K562 (cell line): Measurements from ENCODE around the gene KNCN. TPM values are rescaled to one million over a fixed set of nuclear protein-coding genes. Genes with fewer than 3 reads are reported as not detected.

ENCODE experiments used
- CBX2 ChIP-seq: fragments of 200-600 bp; sonication (generic); IDR thresholded peaks from one replicate; pipeline ENCODE4 v1.6.1; 2012; ENCODE audit warnings: mild to moderate bottlenecking, low read length, inconsistent platforms; ENCODE audit not compliant: insufficient read depth, poor library complexity, severe bottlenecking
- FOXA3 ChIP-seq, 2 experiments: fragments of 450-650 bp in 1 of 2; sonication (generic) in 1 of 2; formaldehyde crosslinking; IDR thresholded peaks in 1 of 2; conservative IDR thresholded peaks in 1 of 2; 2 replicates each; pipeline versions ENCODE4 v1.4.0 to v1.8.0; 2020 to 2022; ENCODE audit warnings: mild to moderate bottlenecking in 2 of 2, missing genetic modification reagents in 1 of 2
- HDAC3 ChIP-seq: fragments of 450-650 bp; IDR thresholded peaks from 2 replicates; pipeline ENCODE4 v1.6.1; 2018; ENCODE audit warnings: borderline replicate concordance, mild to moderate bottlenecking, moderate library complexity; ENCODE audit not compliant: partially characterized antibody
- HEY1 ChIP-seq: fragments of 250-450 bp; sonication (Bioruptor Pico); IDR thresholded peaks from 2 replicates; pipeline ENCODE4 v1.5.0; 2020; ENCODE audit warnings: mild to moderate bottlenecking, moderate library complexity, borderline replicate concordance
- MECOM ChIP-seq: fragments of 250-450 bp; sonication (Bioruptor Pico); IDR thresholded peaks from 2 replicates; pipeline ENCODE4 v1.8.0; 2022; ENCODE audit warnings: inconsistent platforms
- POLR2AphosphoS5 ChIP-seq: IDR thresholded peaks from 2 replicates; pipeline ENCODE4 v1.6.1; 2011; ENCODE audit warnings: mild to moderate bottlenecking, low read depth, low read length, moderate library complexity; ENCODE audit not compliant: control insufficient read depth, insufficient read depth
- RFX5 ChIP-seq: IDR thresholded peaks from 2 replicates; pipeline ENCODE4 v1.6.1; 2011; ENCODE audit warnings: low read depth, mild to moderate bottlenecking, improper control_type of control experiment, low read length
- SIRT6 ChIP-seq: IDR thresholded peaks from one replicate; pipeline ENCODE4 v1.6.1; 2012; ENCODE audit warnings: low read depth, mild to moderate bottlenecking, control low read depth, inconsistent platforms, low read length, moderate library complexity
- SMARCB1 ChIP-seq: IDR thresholded peaks from 2 replicates; pipeline ENCODE4 v1.6.1; 2011; ENCODE audit warnings: improper control_type of control experiment, low read depth; ENCODE audit not compliant: insufficient read length
- SP1 ChIP-seq: sonication (generic); formaldehyde crosslinking; IDR thresholded peaks from 2 replicates; pipeline ENCODE4 v1.8.1; 2022; ENCODE audit warnings: mild to moderate bottlenecking, missing genetic modification reagents
- TOE1 ChIP-seq, 2 experiments: fragments of 450-650 bp in 1 of 2; sonication (generic) in 1 of 2; formaldehyde crosslinking in 1 of 2; IDR thresholded peaks; 2 replicates each; pipeline versions ENCODE4 v1.7.1 to v1.8.0; 2016 to 2022; ENCODE audit warnings: borderline replicate concordance in 2 of 2, mild to moderate bottlenecking in 2 of 2, antibody characterized with exemption in 1 of 2, inconsistent platforms in 1 of 2, low read depth in 1 of 2, missing genetic modification reagents in 1 of 2, moderate library complexity in 1 of 2
- TSC22D4 ChIP-seq: fragments of 450-650 bp; IDR thresholded peaks from 2 replicates; pipeline ENCODE4 v1.6.1; 2016; ENCODE audit warnings: missing genetic modification characterization, missing biosample characterization, control low read depth
- U2AF2 ChIP-seq: fragments of 200-400 bp; formaldehyde crosslinking; optimal IDR thresholded peaks from 2 replicates; pipeline ENCODE3; 2017; ENCODE audit warnings: low read depth, mild to moderate bottlenecking, low read length
- WHSC1 ChIP-seq: IDR thresholded peaks from one replicate; pipeline ENCODE4 v1.6.1; 2012; ENCODE audit warnings: low read length, control low read depth, inconsistent platforms
- ZEB2 ChIP-seq: fragments of 450-650 bp; IDR thresholded peaks from 2 replicates; pipeline ENCODE4 v1.6.1; 2016
- ZNF212 ChIP-seq: fragments of 450-650 bp; formaldehyde crosslinking; IDR thresholded peaks from 2 replicates; pipeline ENCODE4 v1.4.0; 2020; ENCODE audit warnings: mild to moderate bottlenecking
- ZNF24 ChIP-seq: fragments of 450-650 bp; IDR thresholded peaks from 2 replicates; pipeline ENCODE4 v1.6.1; 2016
- ZNF3 ChIP-seq: fragments of 250-450 bp; sonication (Bioruptor Pico); IDR thresholded peaks from 2 replicates; pipeline ENCODE4 v1.5.0; 2021; ENCODE audit warnings: mild to moderate bottlenecking, moderate library complexity
- ZNF830 ChIP-seq: fragments of 250-450 bp; sonication (Bioruptor Pico); IDR thresholded peaks from 2 replicates; pipeline ENCODE4 v1.5.0; 2021; ENCODE audit warnings: mild to moderate bottlenecking
- polyA plus RNA-seq, 8 experiments: library from polyadenylated mRNA; depleted of rRNA in 4 of 8; stranded (reverse) in 5 of 8; unstranded in 3 of 8; fragments of >200 nt; fragmentation: Nextera tagmentation in 2 of 8; fragmentation: Illumina TruSeq in 1 of 8; extraction: Ambion mirVana in 2 of 8; extraction: Trizol in 1 of 8; gene quantifications; 2 replicates each; pipeline versions ENCODE4 v1.2.1 to v1.2.3, GENCODE V29; 2011 to 2014; ENCODE audit warnings: inconsistent platforms in 1 of 8, missing spikeins in 1 of 8
- total RNA-seq, 7 experiments: library from RNA; depleted of rRNA in 6 of 7; stranded (reverse); fragments of >200 nt in 6 of 7; fragmentation: Illumina TruSeq in 2 of 7; extraction: Trizol in 2 of 7; gene quantifications; 2 replicates each; pipeline versions ENCODE4 v1.2.1 to v1.2.3, GENCODE V29; 2011 to 2021; ENCODE audit warnings: low replicate concordance in 1 of 7
- TF ChIP-seq, protein P1 (sequence below): fragments of 250-450 bp; sonication (Bioruptor Pico); IDR thresholded peaks from 2 replicates; pipeline ENCODE4 v1.6.1; 2021; ENCODE audit warnings: mild to moderate bottlenecking
- TF ChIP-seq, protein P2 (sequence below), 2 experiments: IDR thresholded peaks; 2 replicates each; pipeline ENCODE4 v1.6.1; 2012; ENCODE audit warnings: improper control_type of control experiment in 2 of 2, low read depth in 2 of 2, low read length in 2 of 2, borderline replicate concordance in 1 of 2
- TF ChIP-seq, protein P3 (sequence below): fragments of 250-450 bp; sonication (Bioruptor Pico); IDR thresholded peaks from 2 replicates; pipeline ENCODE4 v1.8.0; 2021; ENCODE audit warnings: mild to moderate bottlenecking, moderate library complexity

Gene KNCN
- total and polyA plus RNA-seq, 9 of the 15 experiments (the other 6 are each of a cell fraction or from before 2014, with no cell fraction given) = not detected

DNA sequence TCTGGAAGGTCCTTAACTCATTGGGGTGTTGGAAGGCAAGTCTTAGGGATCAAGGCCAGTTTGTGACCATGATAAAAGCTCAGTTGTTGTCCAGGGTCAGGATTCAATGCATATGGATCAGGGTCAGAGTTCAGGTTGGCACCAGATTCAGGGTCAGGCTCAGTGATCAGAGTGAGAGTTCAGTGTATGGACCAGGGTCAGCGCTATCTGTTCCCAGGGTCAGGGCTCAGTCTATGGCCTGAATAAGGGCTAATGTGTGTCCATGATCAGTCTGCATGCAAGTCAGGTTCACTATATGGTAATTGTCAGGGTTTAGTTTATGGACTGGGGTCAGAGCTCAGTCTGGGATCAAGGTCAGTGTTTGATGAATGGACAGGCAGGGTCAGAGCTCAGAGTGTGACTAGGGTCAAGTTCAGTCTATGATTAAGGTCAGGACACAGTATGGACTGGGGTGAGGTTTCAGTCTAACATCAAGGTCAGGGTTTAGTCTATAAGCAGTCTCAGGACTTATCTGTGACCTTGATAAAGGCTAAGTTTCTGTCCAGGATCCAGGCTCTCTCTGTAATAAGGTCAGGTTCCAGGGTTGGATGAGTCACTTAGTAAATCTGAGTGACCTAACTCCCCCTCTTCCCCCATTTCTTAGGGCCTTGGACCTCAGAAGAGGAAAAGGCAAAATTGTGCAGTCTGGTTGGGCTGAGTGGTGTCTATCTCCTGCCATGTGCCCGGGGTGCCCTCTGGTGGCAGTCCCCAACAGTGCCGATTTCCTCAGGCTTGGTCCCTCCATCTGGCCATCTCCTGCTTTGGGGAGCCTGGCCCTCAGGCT is 23.8 kb downstream of the KNCN start (continued):
- TF ChIP-seq, protein P1, sequence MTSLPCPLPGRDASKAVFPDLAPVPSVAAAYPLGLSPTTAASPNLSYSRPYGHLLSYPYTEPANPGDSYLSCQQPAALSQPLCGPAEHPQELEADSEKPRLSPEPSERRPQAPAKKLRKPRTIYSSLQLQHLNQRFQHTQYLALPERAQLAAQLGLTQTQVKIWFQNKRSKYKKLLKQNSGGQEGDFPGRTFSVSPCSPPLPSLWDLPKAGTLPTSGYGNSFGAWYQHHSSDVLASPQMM = no peak
- TF ChIP-seq MECOM (CRISPR knock-in tag) (no peak), ZNF3 (CRISPR knock-in tag) (no peak), CBX2 (no peak), RFX5 (no peak), TSC22D4 (0 out of 2 replicates have a peak, but pooled peaks have one; percentile 42), FOXA3 (CRISPR knock-in tag; conservative IDR thresholded peaks at IDR 0.05 in 1 of 2, IDR thresholded peaks at IDR 0.05 in 1 of 2) (peak in 1 of 2 experiments; percentile 80; a peak in 2 of 4 replicates), POLR2AphosphoS5 (no peak), SIRT6 (no peak), ZNF212 (no peak), ZNF830 (CRISPR knock-in tag) (no peak), ZEB2 (peak; percentile 76), TOE1 (IDR thresholded peaks at IDR 0.05; ENCODE audit: borderline replicate concordance) (peak; percentile 39; the same call in 1 of the 2 replicates), TOE1 (CRISPR knock-in tag; IDR thresholded peaks at IDR 0.05; ENCODE audit: borderline replicate concordance, low read depth) (peak; percentile 70; the same call in 1 of the 2 replicates), HEY1 (no peak), SMARCB1 (no peak), U2AF2 (no peak), HDAC3 (no peak), WHSC1 (no peak), ZNF24 (peak; percentile 71; the same call in 1 of the 2 replicates), SP1 (peak; percentile 29; the same call in 1 of the 2 replicates)
- TF ChIP-seq, protein P2, sequence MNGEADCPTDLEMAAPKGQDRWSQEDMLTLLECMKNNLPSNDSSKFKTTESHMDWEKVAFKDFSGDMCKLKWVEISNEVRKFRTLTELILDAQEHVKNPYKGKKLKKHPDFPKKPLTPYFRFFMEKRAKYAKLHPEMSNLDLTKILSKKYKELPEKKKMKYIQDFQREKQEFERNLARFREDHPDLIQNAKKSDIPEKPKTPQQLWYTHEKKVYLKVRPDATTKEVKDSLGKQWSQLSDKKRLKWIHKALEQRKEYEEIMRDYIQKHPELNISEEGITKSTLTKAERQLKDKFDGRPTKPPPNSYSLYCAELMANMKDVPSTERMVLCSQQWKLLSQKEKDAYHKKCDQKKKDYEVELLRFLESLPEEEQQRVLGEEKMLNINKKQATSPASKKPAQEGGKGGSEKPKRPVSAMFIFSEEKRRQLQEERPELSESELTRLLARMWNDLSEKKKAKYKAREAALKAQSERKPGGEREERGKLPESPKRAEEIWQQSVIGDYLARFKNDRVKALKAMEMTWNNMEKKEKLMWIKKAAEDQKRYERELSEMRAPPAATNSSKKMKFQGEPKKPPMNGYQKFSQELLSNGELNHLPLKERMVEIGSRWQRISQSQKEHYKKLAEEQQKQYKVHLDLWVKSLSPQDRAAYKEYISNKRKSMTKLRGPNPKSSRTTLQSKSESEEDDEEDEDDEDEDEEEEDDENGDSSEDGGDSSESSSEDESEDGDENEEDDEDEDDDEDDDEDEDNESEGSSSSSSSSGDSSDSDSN (IDR thresholded peaks at IDR 0.05; ENCODE audit: borderline replicate concordance in 1 of 2, low read depth in 2 of 2, low read length in 2 of 2) = no peak
- TF ChIP-seq, protein P3, sequence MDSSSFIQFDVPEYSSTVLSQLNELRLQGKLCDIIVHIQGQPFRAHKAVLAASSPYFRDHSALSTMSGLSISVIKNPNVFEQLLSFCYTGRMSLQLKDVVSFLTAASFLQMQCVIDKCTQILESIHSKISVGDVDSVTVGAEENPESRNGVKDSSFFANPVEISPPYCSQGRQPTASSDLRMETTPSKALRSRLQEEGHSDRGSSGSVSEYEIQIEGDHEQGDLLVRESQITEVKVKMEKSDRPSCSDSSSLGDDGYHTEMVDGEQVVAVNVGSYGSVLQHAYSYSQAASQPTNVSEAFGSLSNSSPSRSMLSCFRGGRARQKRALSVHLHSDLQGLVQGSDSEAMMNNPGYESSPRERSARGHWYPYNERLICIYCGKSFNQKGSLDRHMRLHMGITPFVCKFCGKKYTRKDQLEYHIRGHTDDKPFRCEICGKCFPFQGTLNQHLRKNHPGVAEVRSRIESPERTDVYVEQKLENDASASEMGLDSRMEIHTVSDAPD (CRISPR knock-in tag) = no peak
